Measurements from ENCODE around the gene POGZ.

DNA sequence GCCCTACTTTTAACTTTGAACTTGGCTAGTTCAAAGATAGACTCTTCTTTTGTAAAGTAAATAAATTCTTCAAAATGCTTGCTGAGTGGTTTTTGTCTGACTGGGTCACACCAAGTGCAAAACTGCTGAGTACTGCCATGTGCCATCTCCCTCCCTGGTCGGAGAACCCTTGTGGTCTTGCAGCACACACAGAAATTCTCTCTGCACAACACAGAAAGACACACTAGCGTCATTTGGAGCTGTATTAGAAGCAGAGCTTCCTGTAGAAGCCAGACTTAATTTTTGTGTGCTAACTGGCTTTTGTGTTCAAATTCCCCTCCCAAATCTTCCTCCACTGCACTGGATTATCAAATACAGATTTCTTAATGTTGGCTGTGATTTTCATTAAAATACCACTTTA, 57.4 kb downstream of the POGZ start:
- TF ChIP-seq CTCF (IDR thresholded peaks at IDR 0.05) (no peak), POLR2AphosphoS5 (IDR thresholded peaks at IDR 0.05) (no peak), POLR2A (IDR thresholded peaks at IDR 0.05) (no peak)
